WTC11 (cell line): ENCODE measurements around the gene TTLL5.

ENCODE experiments used
- CREB1 ChIP-seq: sonication (generic); formaldehyde crosslinking; IDR thresholded peaks from 2 replicates; pipeline ENCODE4 v1.8.0; 2023; ENCODE audit warnings: mild to moderate bottlenecking, missing genetic modification reagents
- E2F4 ChIP-seq: sonication (generic); formaldehyde crosslinking; IDR thresholded peaks from 2 replicates; pipeline ENCODE4 v1.8.1; 2022; ENCODE audit warnings: low read depth, mild to moderate bottlenecking, moderate library complexity, missing genetic modification reagents, borderline replicate concordance
- FOXK1 ChIP-seq: sonication (generic); formaldehyde crosslinking; IDR thresholded peaks from 2 replicates; pipeline ENCODE4 v1.8.0; 2022; ENCODE audit warnings: mild to moderate bottlenecking, moderate library complexity, missing genetic modification reagents
- ZNF232 ChIP-seq: sonication (generic); formaldehyde crosslinking; IDR thresholded peaks from 2 replicates; pipeline ENCODE4 v1.8.0; 2022; ENCODE audit warnings: mild to moderate bottlenecking, missing genetic modification reagents
- ZNF396 ChIP-seq: fragments of 250-450 bp; sonication (Bioruptor Pico); IDR thresholded peaks from 2 replicates; pipeline ENCODE4 v1.8.0; 2021; ENCODE audit warnings: mild to moderate bottlenecking, moderate library complexity, borderline replicate concordance
- TF ChIP-seq, protein P1 (sequence below): fragments of 200-600 bp; IDR thresholded peaks from 2 replicates; pipeline ENCODE4 v1.8.0; 2022; ENCODE audit warnings: antibody characterized with exemption

GRCh38 chr14:75880512-75880911 is 219.5 kb downstream of the TTLL5 start:
- no peak for TF ChIP-seq FOXK1 (CRISPR knock-in tag)
- TF ChIP-seq, protein P1, sequence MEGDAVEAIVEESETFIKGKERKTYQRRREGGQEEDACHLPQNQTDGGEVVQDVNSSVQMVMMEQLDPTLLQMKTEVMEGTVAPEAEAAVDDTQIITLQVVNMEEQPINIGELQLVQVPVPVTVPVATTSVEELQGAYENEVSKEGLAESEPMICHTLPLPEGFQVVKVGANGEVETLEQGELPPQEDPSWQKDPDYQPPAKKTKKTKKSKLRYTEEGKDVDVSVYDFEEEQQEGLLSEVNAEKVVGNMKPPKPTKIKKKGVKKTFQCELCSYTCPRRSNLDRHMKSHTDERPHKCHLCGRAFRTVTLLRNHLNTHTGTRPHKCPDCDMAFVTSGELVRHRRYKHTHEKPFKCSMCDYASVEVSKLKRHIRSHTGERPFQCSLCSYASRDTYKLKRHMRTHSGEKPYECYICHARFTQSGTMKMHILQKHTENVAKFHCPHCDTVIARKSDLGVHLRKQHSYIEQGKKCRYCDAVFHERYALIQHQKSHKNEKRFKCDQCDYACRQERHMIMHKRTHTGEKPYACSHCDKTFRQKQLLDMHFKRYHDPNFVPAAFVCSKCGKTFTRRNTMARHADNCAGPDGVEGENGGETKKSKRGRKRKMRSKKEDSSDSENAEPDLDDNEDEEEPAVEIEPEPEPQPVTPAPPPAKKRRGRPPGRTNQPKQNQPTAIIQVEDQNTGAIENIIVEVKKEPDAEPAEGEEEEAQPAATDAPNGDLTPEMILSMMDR, result no peak
- no peak for TF ChIP-seq ZNF396 (CRISPR knock-in tag)
- no peak for TF ChIP-seq E2F4 (CRISPR knock-in tag)
- TF ChIP-seq ZNF232, result no peak
- no peak for TF ChIP-seq CREB1 (CRISPR knock-in tag)
